ENCODE results near the gene SLC23A3. TPM values are rescaled to one million over a fixed set of nuclear protein-coding genes. Genes with fewer than 3 reads are reported as not detected.

The SLC23A3 gene
- total RNA-seq, 1 experiment from 2014 or later, result 0.59 TPM

GRCh38 chr2:219178377-219179175, 8.7 kb upstream of the SLC23A3 start (continued):
- no peak for TF ChIP-seq ZBTB21 (CRISPR knock-in tag; IDR thresholded peaks at IDR 0.05; ENCODE audit: borderline replicate concordance)
- no peak for TF ChIP-seq ZNF138 (CRISPR knock-in tag; conservative IDR thresholded peaks at IDR 0.05)

GRCh38 chr2:219177552-219178376, 7.9 kb upstream of the SLC23A3 start, which contains the start of gene RETREG2:
TSS of gene RETREG2 (plus strand) at chr2:219178275. CDS start at chr2:219178353, 78 bp downstream.
- ChIA-PET CTCF (interaction anchor here (0.7 to 1.3 kb wide), 2 partner anchors 76 to 84 kb away, joined by 3 to 4 read pairs; partner anchors contain the start of gene TUBA4A), POLR2A (interaction anchor here (1.8 kb wide), 1 partner anchor 29 kb away, joined by 6 read pairs; the partner anchor contains the start of gene ZFAND2B)
- peaks cover 19% of the 10 kb centered on the region for H3K4me1 Mint-ChIP-seq
- no peaks in the 10 kb centered on the region for H3K27me3 Mint-ChIP-seq (ENCODE audit: low read depth)
- no peaks in the 10 kb centered on the region for H3K9me3 Mint-ChIP-seq
- H3K36me3 Mint-ChIP-seq, result peaks cover 23% of the 10 kb centered on the region
- peak within 1 kb of the TSS; percentile 88 for H3K4me3 Mint-ChIP-seq
- ATAC-seq (peak; percentile 66), DNase-seq (ENCODE audit: low spot score) (peak; percentile 78)
- H3K27ac Mint-ChIP-seq, result peak within 1 kb of the TSS; percentile 98
- TF ChIP-seq HMGXB4 (CRISPR knock-in tag; IDR thresholded peaks at IDR 0.05), result peak; percentile 80
- TF ChIP-seq SP1 (CRISPR knock-in tag; conservative IDR thresholded peaks at IDR 0.05), result peak; percentile 83
- no peak for TF ChIP-seq NR1H2 (CRISPR knock-in tag; IDR thresholded peaks at IDR 0.05)
- TF ChIP-seq GABPB1 (CRISPR knock-in tag; IDR thresholded peaks at IDR 0.05), result peak; percentile 86
- no peak for TF ChIP-seq ESRRA (CRISPR knock-in tag; IDR thresholded peaks at IDR 0.05; ENCODE audit: borderline replicate concordance)
- TF ChIP-seq USF2 (CRISPR knock-in tag; IDR thresholded peaks at IDR 0.05), result peak; percentile 100
- TF ChIP-seq ZNF532 (CRISPR knock-in tag; IDR thresholded peaks at IDR 0.05; ENCODE audit: borderline replicate concordance), result no peak
- no peak for TF ChIP-seq TP53 (CRISPR knock-in tag; IDR thresholded peaks at IDR 0.05)
- TF ChIP-seq PRRX2 (CRISPR knock-in tag; IDR thresholded peaks at IDR 0.05), result no peak
- no peak for TF ChIP-seq ERG (CRISPR knock-in tag; IDR thresholded peaks at IDR 0.05)
- peak; percentile 49 for TF ChIP-seq ETV6 (CRISPR knock-in tag; IDR thresholded peaks at IDR 0.05)
- TF ChIP-seq MYBL2 (CRISPR knock-in tag; IDR thresholded peaks at IDR 0.05), result 0 out of 2 replicates have a peak, but pooled peaks have one; percentile 37
- TF ChIP-seq SMAD3 (CRISPR knock-in tag; IDR thresholded peaks at IDR 0.05; ENCODE audit: borderline replicate concordance), result 0 out of 2 replicates have a peak, but pooled peaks have one; percentile 25
- TF ChIP-seq FOXK1 (CRISPR knock-in tag; IDR thresholded peaks at IDR 0.05), result peak; percentile 22; the same call in 1 of the 2 replicates
- TF ChIP-seq E2F5 (CRISPR knock-in tag; IDR thresholded peaks at IDR 0.05), result no peak
- 0 out of 2 replicates have a peak, but pooled peaks have one; percentile 78 for TF ChIP-seq STAT6 (CRISPR knock-in tag; conservative IDR thresholded peaks at IDR 0.05; ENCODE audit: low read depth)
- no peak for TF ChIP-seq ATF2 (CRISPR knock-in tag; IDR thresholded peaks at IDR 0.05; ENCODE audit: borderline replicate concordance, low read depth)
